BE2C (cell line): ENCODE results near the gene PTBP2.
"Not testable (repeated sequence)": the region's sequence is repeated elsewhere in the genome, so short reads cannot be mapped to it uniquely, and the experiment has no call there.

Source experiments
- DNase-seq: peaks from one replicate; pipeline ENCODE4 v3.0.0-alpha.2; 2020
- H3K27me3 ChIP-seq: fragments of 250-450 bp; sonication (Bioruptor Pico); 2 replicates; pipeline ENCODE4 v1.5.1; 2020; ENCODE audit warnings: mild to moderate bottlenecking
- H3K36me3 ChIP-seq: fragments of 250-450 bp; sonication (Bioruptor Pico); 2 replicates; pipeline ENCODE4 v1.5.1; 2020; ENCODE audit warnings: mild to moderate bottlenecking
- H3K4me1 ChIP-seq: fragments of 250-450 bp; sonication (Bioruptor Pico); 2 replicates; pipeline ENCODE4 v1.5.1; 2020
- H3K4me3 ChIP-seq: 2 replicates; pipeline ENCODE4 v1.5.1; 2011; ENCODE audit warnings: low read depth, low read length
- H3K9me3 ChIP-seq: fragments of 250-450 bp; sonication (Bioruptor Pico); 2 replicates; pipeline ENCODE4 v1.5.1; 2020
- TF ChIP-seq, protein P1 (sequence below): IDR thresholded peaks from 2 replicates; pipeline ENCODE4 v1.5.1; 2012; ENCODE audit warnings: mild to moderate bottlenecking, low read depth, low read length

PTBP2 gene

DNA sequence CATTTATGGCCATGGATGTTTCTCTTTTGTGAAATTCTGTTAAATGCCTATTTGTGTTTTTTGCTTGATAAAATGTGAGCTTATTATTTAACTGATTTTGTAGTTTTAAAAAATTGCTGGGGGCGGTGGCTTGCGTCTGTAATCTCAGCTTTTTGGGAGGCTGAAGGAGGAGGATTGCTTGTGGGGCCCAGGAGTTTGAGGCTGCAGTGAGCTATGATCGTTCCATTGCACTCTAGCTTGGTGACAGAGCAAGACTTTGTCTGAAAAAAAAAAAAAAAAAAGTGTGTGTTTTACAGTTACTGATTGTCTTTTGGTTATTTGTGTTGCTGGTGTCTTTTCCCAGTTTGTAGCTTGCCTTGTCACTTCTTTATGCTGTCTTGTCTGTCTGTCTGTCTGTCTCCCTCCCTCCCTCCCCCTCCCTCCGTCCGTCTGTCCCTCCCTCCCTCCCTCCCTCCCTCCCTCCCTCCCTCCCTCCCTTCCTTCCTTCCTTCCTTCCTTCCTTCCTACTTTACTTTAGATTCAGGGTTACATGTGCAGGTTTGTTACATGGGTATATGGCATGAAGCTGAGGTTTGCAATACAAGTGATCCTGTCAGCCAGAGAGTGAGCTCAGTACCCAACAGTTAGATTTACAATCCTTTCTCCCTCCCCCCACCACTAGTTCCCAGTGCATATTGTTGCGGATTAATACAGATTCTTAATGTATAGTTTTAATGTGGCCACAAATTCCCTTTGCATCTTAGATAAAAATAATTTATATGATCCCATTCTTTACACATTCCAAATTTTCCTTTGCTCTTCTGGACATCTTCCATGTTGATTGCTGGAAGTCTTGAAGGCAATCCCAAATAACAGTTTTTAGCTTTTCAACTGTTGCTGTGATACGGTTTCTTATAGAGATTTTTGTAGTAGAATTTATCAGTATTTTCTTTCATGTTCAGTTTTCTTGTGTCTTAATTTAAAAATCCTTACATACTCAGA is 25.1 kb downstream of the PTBP2 start:
- peaks cover 21% of the 10 kb centered on the region for H3K36me3 ChIP-seq
- no peak overlapping the region for H3K4me3 ChIP-seq
- no peaks in the 10 kb centered on the region; the same call in 1 of the 2 replicates for H3K4me1 ChIP-seq
- TF ChIP-seq, protein P1, sequence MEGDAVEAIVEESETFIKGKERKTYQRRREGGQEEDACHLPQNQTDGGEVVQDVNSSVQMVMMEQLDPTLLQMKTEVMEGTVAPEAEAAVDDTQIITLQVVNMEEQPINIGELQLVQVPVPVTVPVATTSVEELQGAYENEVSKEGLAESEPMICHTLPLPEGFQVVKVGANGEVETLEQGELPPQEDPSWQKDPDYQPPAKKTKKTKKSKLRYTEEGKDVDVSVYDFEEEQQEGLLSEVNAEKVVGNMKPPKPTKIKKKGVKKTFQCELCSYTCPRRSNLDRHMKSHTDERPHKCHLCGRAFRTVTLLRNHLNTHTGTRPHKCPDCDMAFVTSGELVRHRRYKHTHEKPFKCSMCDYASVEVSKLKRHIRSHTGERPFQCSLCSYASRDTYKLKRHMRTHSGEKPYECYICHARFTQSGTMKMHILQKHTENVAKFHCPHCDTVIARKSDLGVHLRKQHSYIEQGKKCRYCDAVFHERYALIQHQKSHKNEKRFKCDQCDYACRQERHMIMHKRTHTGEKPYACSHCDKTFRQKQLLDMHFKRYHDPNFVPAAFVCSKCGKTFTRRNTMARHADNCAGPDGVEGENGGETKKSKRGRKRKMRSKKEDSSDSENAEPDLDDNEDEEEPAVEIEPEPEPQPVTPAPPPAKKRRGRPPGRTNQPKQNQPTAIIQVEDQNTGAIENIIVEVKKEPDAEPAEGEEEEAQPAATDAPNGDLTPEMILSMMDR = no peak
- no peaks in the 10 kb centered on the region for H3K9me3 ChIP-seq
- no peak for DNase-seq
- H3K27me3 ChIP-seq = no peaks in the 10 kb centered on the region

DNA sequence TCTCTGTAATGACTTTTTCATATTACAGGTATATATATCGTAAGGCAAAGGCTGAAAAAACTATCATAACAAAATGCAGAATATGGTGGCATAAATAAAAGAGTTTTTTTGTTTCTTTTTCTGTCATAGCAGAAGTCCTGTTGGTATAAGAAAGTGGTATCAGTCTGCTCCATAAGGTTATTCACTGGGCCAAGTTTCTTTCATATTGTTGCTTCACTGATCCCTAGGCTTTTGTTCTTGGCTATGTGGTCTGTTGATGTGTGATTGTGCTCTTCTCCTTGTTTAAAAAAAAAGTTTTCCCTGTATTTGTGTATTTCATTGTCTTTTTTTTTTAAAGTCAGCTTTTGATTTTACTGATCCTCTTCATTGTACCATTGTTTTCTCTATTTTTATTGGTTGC is 26.0 kb downstream of the PTBP2 start:
- H3K4me1 ChIP-seq = no peaks in the 10 kb centered on the region; the same call in 1 of the 2 replicates
- TF ChIP-seq, protein P1 = no peak
- DNase-seq = no peak
- H3K9me3 ChIP-seq = no peaks in the 10 kb centered on the region
- H3K27me3 ChIP-seq = no peaks in the 10 kb centered on the region
- H3K36me3 ChIP-seq = peaks cover 26% of the 10 kb centered on the region
- H3K4me3 ChIP-seq = no peak overlapping the region

DNA sequence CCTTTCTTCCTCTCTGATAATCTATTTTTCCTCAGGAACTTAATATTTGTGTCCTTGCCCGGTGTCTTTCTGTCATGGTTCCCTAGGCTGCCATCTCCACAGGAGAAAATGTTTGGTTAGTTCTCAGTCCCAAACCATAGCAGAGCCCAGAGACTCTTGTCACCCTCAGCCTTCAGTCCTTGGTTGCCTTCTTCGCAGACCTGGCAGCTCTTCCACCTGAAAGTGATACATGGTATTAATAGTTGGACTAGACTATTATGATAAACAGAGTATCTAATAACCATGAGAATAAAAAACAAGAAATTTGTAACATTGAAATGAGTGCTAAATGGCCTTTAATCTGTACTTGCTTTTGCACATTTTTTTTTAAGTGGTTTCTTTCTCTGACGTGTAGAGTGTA is 26.5 kb downstream of the PTBP2 start:
- H3K27me3 ChIP-seq = no peaks in the 10 kb centered on the region
- TF ChIP-seq, protein P1 = no peak
- H3K9me3 ChIP-seq = no peaks in the 10 kb centered on the region
- H3K4me1 ChIP-seq = no peaks in the 10 kb centered on the region; the same call in 1 of the 2 replicates
- H3K4me3 ChIP-seq = no peak overlapping the region
- peaks cover 31% of the 10 kb centered on the region for H3K36me3 ChIP-seq
- DNase-seq = no peak

DNA sequence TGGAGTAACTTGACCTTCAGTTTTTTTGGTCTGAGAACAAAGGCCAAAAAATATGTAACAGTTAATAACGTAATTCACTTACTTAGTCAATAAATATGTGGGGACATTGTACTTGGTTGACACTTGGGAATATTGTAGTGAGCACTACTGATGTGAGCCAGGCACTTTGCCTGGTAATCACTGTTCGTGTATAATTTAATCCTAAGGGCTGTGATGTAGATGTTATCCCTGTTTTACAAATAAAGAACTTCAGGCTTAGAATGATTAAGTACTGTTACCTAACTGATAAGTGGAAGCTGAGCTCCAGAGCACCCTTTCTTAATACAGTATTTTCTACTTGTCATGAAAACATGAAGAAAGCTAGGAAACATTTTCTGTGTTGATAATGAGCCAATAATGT is 28.0 kb downstream of the PTBP2 start:
- TF ChIP-seq, protein P1 = no peak
- no peaks in the 10 kb centered on the region; the same call in 1 of the 2 replicates for H3K4me1 ChIP-seq
- DNase-seq = no peak
- no peak overlapping the region for H3K4me3 ChIP-seq
- no peaks in the 10 kb centered on the region for H3K9me3 ChIP-seq
- no peaks in the 10 kb centered on the region for H3K27me3 ChIP-seq
- H3K36me3 ChIP-seq = peaks cover 41% of the 10 kb centered on the region

DNA sequence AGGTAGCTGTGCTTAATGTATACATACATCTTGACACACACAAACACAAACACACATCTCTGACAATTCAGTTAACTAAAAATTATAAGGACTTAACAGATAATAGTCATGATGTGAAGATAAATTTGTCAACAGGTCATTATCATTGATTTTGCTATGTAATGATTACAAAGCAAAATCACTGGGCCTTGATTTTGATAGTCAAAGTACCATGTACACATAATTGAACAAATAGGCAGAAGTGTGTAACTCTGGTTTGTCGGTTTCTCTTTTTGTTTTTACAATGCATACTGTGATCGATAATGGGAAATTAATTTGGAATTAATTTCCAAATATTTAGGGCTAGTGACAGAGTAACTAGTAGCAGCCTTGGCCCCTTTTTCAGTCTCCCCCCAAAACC is 30.8 kb downstream of the PTBP2 start:
- no peaks in the 10 kb centered on the region for H3K27me3 ChIP-seq
- no peak for DNase-seq
- peaks cover 53% of the 10 kb centered on the region for H3K36me3 ChIP-seq
- TF ChIP-seq, protein P1 = no peak
- H3K9me3 ChIP-seq = no peaks in the 10 kb centered on the region; the same call in 1 of the 2 replicates
- H3K4me1 ChIP-seq = no peaks in the 10 kb centered on the region; the same call in 1 of the 2 replicates
- H3K4me3 ChIP-seq = no peak overlapping the region

DNA sequence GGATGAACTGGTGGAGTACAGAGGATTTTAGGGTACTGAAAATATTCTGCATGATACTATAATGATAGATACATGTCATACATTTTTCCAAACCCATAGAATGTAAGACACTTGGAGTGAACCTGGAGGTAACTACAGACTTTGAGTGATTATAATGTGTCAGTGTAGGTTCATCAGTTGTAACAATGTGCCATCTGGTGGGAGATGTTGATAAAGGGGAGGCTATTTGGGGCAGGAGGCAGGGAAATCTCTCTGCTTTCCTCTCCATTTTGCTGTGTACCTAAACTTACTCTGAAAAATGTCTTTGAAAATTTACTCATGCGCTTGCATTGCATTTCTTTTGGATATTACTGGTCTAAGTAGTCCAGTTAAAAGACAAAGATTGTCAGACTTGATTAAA is 35.2 kb downstream of the PTBP2 start:
- H3K27me3 ChIP-seq = no peaks in the 10 kb centered on the region; the same call in 1 of the 2 replicates
- TF ChIP-seq, protein P1 = peak; percentile 31; the same call in 1 of the 2 replicates
- DNase-seq = no peak
- H3K4me3 ChIP-seq = no peak overlapping the region
- no peaks in the 10 kb centered on the region for H3K4me1 ChIP-seq
- H3K36me3 ChIP-seq = peaks cover 75% of the 10 kb centered on the region
- H3K9me3 ChIP-seq = no peaks in the 10 kb centered on the region; the same call in 1 of the 2 replicates

DNA sequence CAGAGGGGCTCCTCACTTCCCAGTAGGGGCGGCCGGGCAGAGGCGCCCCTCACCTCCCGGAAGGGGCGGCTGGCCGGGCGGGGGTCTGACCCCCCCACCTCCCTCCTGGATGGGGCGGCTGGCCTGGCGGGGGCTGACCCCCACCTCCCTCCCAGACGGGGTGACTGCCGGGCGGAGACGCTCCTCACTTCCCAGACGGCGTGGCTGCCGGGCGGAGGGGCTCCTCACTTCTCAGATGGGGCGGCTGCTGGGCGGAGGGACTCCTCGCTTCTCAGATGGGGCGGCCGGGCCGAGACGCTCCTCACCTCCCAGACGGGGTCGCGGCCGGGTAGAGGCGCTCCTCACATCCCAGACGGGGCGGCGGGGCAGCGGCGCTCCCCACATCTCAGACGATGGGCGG is 41.0 kb downstream of the PTBP2 start:
- H3K4me1 ChIP-seq, H3K4me3 ChIP-seq, H3K9me3 ChIP-seq, H3K27me3 ChIP-seq, DNase-seq: not testable (repeated sequence)
- H3K36me3 ChIP-seq = peaks cover 26% of the 10 kb centered on the region
